ENCODE measurements around the gene CCDC158. TPM values are rescaled to one million over a fixed set of nuclear protein-coding genes. Genes with fewer than 3 reads are reported as not detected.
"Not testable (repeated sequence)": the region's sequence is repeated elsewhere in the genome, so short reads cannot be mapped to it uniquely, and the experiment has no call there.

The CCDC158 gene
- total RNA-seq, 2 donors from 2014 or later: 1.8 to 2.8 TPM

GRCh38 chr4:76298227-76298626, 122.7 kb downstream of the CCDC158 start:
- no peaks in the 10 kb centered on the region for H3K36me3 ChIP-seq
- ATAC-seq (ENCODE audit: insufficient number of reproducible peaks, low FRiP score, low read depth) (no peak), DNase-seq (ENCODE audit: low spot score) (no peak)
- no peaks in the 10 kb centered on the region for H3K27me3 ChIP-seq (replicated peaks; ENCODE audit: insufficient read depth)
- no peak for TF ChIP-seq CTCF (IDR thresholded peaks at IDR 0.05)
- H3K4me1 ChIP-seq (ENCODE audit: control insufficient read depth in 1 of 2, low read depth in 2 of 2): peaks cover 4 to 7% of the 10 kb centered on the region in 2 donors
- no peak overlapping the region for H3K4me3 ChIP-seq
- no peak overlapping the region for H3K27ac ChIP-seq
- peaks cover 6% of the 10 kb centered on the region for H3K9me3 ChIP-seq

GRCh38 chr4:76296286-76296820, 124.6 kb downstream of the CCDC158 start:
- no peaks in the 10 kb centered on the region for H3K27me3 ChIP-seq (replicated peaks; ENCODE audit: insufficient read depth)
- TF ChIP-seq CTCF (IDR thresholded peaks at IDR 0.05): no peak
- DNase-seq (ENCODE audit: low spot score) (no peak), ATAC-seq (ENCODE audit: insufficient number of reproducible peaks, low FRiP score, low read depth) (no peak)
- H3K27ac ChIP-seq: no peak overlapping the region
- H3K4me3 ChIP-seq: no peak overlapping the region
- no peaks in the 10 kb centered on the region for H3K36me3 ChIP-seq
- H3K9me3 ChIP-seq: peaks cover 6% of the 10 kb centered on the region
- H3K4me1 ChIP-seq (ENCODE audit: control insufficient read depth in 1 of 2, low read depth in 2 of 2): no peaks in the 10 kb centered on the region

- Histone ChIP-seq H3K4me3 (no peak overlapping the region), H3K27me3 (replicated peaks; ENCODE audit: insufficient read depth) (no peaks in the 10 kb centered on the region), H3K9me3 (peaks cover 6% of the 10 kb centered on the region), H3K36me3 (no peaks in the 10 kb centered on the region), H3K27ac (no peak overlapping the region), H3K4me1 (ENCODE audit: control insufficient read depth in 1 of 2, low read depth in 2 of 2) (no peaks in the 10 kb centered on the region)
- ATAC-seq (ENCODE audit: insufficient number of reproducible peaks, low FRiP score, low read depth) (no peak), DNase-seq (ENCODE audit: low spot score) (no peak)
- TF ChIP-seq CTCF (IDR thresholded peaks at IDR 0.05): no peak
These were observed 127.2 kb downstream of the CCDC158 start for GRCh38 chr4:76293772-76294171.

GRCh38 chr4:76292730-76293129, 128.2 kb downstream of the CCDC158 start:
- Histone ChIP-seq H3K4me1 (ENCODE audit: control insufficient read depth in 1 of 2, low read depth in 2 of 2) (no peaks in the 10 kb centered on the region), H3K9me3 (peaks cover 3% of the 10 kb centered on the region), H3K27ac (no peak overlapping the region), H3K27me3 (replicated peaks; ENCODE audit: insufficient read depth) (no peaks in the 10 kb centered on the region), H3K36me3 (no peaks in the 10 kb centered on the region), H3K4me3 (no peak overlapping the region)
- no peak for DNase-seq (ENCODE audit: low spot score)
- no peak for ATAC-seq (ENCODE audit: insufficient number of reproducible peaks, low FRiP score, low read depth)
- TF ChIP-seq CTCF (IDR thresholded peaks at IDR 0.05): no peak

- not testable (repeated sequence) for ATAC-seq (ENCODE audit: insufficient number of reproducible peaks, low FRiP score, low read depth); H3K4me1 ChIP-seq (ENCODE audit: control insufficient read depth in 1 of 2, low read depth in 2 of 2); H3K27ac ChIP-seq; H3K9me3 ChIP-seq; DNase-seq (ENCODE audit: low spot score); H3K4me3 ChIP-seq; H3K36me3 ChIP-seq; H3K27me3 ChIP-seq (replicated peaks; ENCODE audit: insufficient read depth)
These were observed 133.1 kb downstream of the CCDC158 start for GRCh38 chr4:76287811-76288210.

GRCh38 chr4:76283900-76284299, 137.0 kb downstream of the CCDC158 start:
- ATAC-seq (ENCODE audit: insufficient number of reproducible peaks, low FRiP score, low read depth): no peak
- TF ChIP-seq CTCF (IDR thresholded peaks at IDR 0.05): no peak
- no peak overlapping the region for H3K27ac ChIP-seq

More at GRCh38 chr4:76283900-76284299, 137.0 kb downstream of the CCDC158 start:
- Histone ChIP-seq H3K36me3 (no peaks in the 10 kb centered on the region), H3K4me3 (no peak overlapping the region), H3K27me3 (replicated peaks; ENCODE audit: insufficient read depth) (no peaks in the 10 kb centered on the region), H3K4me1 (ENCODE audit: control insufficient read depth in 1 of 2, low read depth in 2 of 2) (no peaks in the 10 kb centered on the region), H3K9me3 (peaks cover 4% of the 10 kb centered on the region)
- DNase-seq (ENCODE audit: low spot score): no peak
